PC-9 (cell line): ENCODE data around the gene OR5K2.

Experiments used
- EZH2 ChIP-seq: fragments of 200-600 bp; sonication (generic); IDR thresholded peaks from 2 replicates; pipeline ENCODE4 v1.8.0; 2017; ENCODE audit warnings: antibody characterized with exemption, low read depth
- TF ChIP-seq, protein P1 (sequence below): fragments of 200-600 bp; sonication (generic); conservative IDR thresholded peaks from 2 replicates; pipeline ENCODE4 v1.6.1; 2017; ENCODE audit warnings: mixed run types, antibody characterized with exemption, mild to moderate bottlenecking, moderate library complexity

GRCh38 chr3:98534734-98535133, 37.3 kb downstream of the OR5K2 start:
- TF ChIP-seq, protein P1, sequence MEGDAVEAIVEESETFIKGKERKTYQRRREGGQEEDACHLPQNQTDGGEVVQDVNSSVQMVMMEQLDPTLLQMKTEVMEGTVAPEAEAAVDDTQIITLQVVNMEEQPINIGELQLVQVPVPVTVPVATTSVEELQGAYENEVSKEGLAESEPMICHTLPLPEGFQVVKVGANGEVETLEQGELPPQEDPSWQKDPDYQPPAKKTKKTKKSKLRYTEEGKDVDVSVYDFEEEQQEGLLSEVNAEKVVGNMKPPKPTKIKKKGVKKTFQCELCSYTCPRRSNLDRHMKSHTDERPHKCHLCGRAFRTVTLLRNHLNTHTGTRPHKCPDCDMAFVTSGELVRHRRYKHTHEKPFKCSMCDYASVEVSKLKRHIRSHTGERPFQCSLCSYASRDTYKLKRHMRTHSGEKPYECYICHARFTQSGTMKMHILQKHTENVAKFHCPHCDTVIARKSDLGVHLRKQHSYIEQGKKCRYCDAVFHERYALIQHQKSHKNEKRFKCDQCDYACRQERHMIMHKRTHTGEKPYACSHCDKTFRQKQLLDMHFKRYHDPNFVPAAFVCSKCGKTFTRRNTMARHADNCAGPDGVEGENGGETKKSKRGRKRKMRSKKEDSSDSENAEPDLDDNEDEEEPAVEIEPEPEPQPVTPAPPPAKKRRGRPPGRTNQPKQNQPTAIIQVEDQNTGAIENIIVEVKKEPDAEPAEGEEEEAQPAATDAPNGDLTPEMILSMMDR = no peak
- no peak for TF ChIP-seq EZH2
